Loucy (cell line): ENCODE data around the gene FBXO42.

Experiments
- H2AFZ ChIP-seq: fragments of 200-600 bp; sonication (generic); 2 replicates; pipeline ENCODE4 v1.6.0; 2016; ENCODE audit warnings: antibody characterized with exemption, mild to moderate bottlenecking, low read length, moderate library complexity
- H3F3A ChIP-seq: fragments of 200-600 bp; 2 replicates; pipeline ENCODE4 v1.6.0; 2016; ENCODE audit warnings: antibody characterized with exemption, low read depth, mild to moderate bottlenecking
- H3K27me3 ChIP-seq: fragments of 200-600 bp; sonication (generic); 2 replicates; pipeline ENCODE4 v1.6.1; 2014; ENCODE audit warnings: low read length, mild to moderate bottlenecking; ENCODE audit not compliant: insufficient read depth, poor library complexity, severe bottlenecking
- H3K36me3 ChIP-seq: fragments of 200-600 bp; sonication (generic); 2 replicates; pipeline ENCODE4 v1.6.1; 2016; ENCODE audit warnings: low read length; ENCODE audit not compliant: insufficient read depth
- H3K4me1 ChIP-seq: fragments of 200-600 bp; sonication (generic); 2 replicates; pipeline ENCODE4 v1.5.1; 2014; ENCODE audit warnings: low read length, mild to moderate bottlenecking; ENCODE audit not compliant: insufficient read depth, poor library complexity, severe bottlenecking
- H3K4me2 ChIP-seq: fragments of 200-600 bp; sonication (generic); 2 replicates; pipeline ENCODE4 v1.6.0; 2014; ENCODE audit warnings: antibody characterized with exemption, low read length, low read depth, mild to moderate bottlenecking; ENCODE audit not compliant: poor library complexity, severe bottlenecking
- H3K4me3 ChIP-seq: fragments of 200-600 bp; sonication (generic); 2 replicates; pipeline ENCODE4 v1.5.1; 2014; ENCODE audit warnings: low read length, mild to moderate bottlenecking, mixed read lengths; ENCODE audit not compliant: poor library complexity, severe bottlenecking
- H3K79me2 ChIP-seq: fragments of 200-600 bp; sonication (generic); 2 replicates; pipeline ENCODE4 v1.6.1; 2014; ENCODE audit warnings: low read length; ENCODE audit not compliant: insufficient read depth
- H3K9ac ChIP-seq: fragments of 200-600 bp; sonication (generic); 2 replicates; pipeline ENCODE4 v1.6.0; 2014; ENCODE audit warnings: mild to moderate bottlenecking, low read depth, low read length, moderate library complexity; ENCODE audit not compliant: poor library complexity, severe bottlenecking
- H3K9me2 ChIP-seq: fragments of 200-600 bp; sonication (generic); replicated peaks from 2 replicates; pipeline ENCODE4 v1.6.1; 2016; ENCODE audit warnings: low read depth, low read length, mixed read lengths
- H3K9me3 ChIP-seq: fragments of 200-600 bp; sonication (generic); 2 replicates; pipeline ENCODE4 v1.6.1; 2014; ENCODE audit warnings: mild to moderate bottlenecking, antibody characterized with exemption, low read length, low read depth; ENCODE audit not compliant: insufficient read depth
- H4K20me1 ChIP-seq: fragments of 200-600 bp; sonication (generic); 2 replicates; pipeline ENCODE4 v1.6.0; 2014; ENCODE audit warnings: antibody characterized with exemption, low read length, mild to moderate bottlenecking; ENCODE audit not compliant: insufficient read depth, poor library complexity, severe bottlenecking
- EZH2phosphoT487 ChIP-seq: fragments of 200-600 bp; IDR thresholded peaks from 2 replicates; pipeline ENCODE4 v1.6.1; 2018; ENCODE audit warnings: antibody characterized with exemption, mild to moderate bottlenecking, moderate library complexity, borderline replicate concordance
- TF ChIP-seq, protein P1 (sequence below): fragments of 200-600 bp; sonication (generic); conservative IDR thresholded peaks from 2 replicates; pipeline ENCODE4 v1.5.1; 2014; ENCODE audit warnings: mild to moderate bottlenecking, antibody characterized with exemption, low read length

Gene FBXO42

DNA sequence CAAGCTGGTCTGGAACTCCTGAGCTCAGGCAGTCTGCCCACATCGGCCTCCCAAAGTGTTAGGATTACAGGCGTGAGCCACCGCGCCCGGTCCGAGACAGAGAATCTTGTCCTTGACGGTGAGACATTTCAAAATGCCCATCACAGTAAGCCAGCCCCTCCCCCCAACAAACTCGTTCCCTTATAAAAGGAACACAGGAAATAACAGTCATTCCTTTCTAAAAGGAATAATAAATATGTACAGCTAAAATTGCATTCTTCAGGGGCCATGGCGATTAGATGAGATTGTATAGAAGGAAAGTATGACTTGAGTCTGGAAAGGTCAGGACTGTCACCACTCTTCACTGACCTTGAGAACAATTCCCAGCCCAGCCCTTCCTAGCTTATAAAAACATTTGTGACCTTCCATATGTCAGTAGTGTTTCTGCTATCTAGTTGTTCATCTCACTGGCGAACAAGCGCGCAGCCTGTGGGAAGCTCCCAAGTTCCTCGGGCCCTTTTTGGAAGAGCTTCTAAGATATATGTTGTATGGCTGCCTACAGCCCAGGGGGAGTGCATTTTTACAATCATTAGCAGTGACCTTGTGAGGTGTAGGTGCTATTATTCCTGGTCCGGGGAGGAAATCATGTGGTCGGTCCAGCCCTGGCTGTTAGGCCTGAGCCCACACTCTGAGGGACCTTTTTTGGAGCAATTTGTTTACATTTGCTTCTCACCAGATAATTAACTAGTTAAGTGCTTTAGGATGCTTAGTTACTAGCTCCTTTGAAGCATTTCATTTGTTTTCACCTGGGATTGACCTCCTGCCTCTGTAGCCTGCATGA, 23.5 kb upstream of the FBXO42 start:
- no peak for TF ChIP-seq EZH2phosphoT487
- TF ChIP-seq, protein P1, sequence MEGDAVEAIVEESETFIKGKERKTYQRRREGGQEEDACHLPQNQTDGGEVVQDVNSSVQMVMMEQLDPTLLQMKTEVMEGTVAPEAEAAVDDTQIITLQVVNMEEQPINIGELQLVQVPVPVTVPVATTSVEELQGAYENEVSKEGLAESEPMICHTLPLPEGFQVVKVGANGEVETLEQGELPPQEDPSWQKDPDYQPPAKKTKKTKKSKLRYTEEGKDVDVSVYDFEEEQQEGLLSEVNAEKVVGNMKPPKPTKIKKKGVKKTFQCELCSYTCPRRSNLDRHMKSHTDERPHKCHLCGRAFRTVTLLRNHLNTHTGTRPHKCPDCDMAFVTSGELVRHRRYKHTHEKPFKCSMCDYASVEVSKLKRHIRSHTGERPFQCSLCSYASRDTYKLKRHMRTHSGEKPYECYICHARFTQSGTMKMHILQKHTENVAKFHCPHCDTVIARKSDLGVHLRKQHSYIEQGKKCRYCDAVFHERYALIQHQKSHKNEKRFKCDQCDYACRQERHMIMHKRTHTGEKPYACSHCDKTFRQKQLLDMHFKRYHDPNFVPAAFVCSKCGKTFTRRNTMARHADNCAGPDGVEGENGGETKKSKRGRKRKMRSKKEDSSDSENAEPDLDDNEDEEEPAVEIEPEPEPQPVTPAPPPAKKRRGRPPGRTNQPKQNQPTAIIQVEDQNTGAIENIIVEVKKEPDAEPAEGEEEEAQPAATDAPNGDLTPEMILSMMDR = no peak

DNA sequence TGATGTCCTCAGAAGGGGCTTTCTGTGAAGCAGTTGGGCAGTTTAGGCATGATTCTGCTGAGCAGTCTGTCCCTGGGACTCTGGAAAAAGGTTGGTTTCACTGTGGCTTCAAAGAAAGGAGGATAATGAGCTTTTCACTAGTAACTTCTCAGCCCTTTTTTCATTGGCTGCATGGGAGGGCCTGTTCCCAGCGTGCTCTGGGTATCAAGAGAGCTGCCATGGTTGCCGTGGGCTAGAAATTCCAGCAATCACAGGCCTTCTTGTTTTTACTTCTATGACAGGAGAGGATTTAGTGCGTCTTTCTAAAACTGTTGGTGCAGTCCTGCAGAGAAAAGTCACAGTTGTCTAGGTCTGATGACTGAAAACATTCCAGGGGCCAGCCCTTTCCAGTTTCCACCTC, 22.0 kb upstream of the FBXO42 start:
- Histone ChIP-seq H2AFZ (no peak overlapping the region), H3K9me2 (no peaks in the 10 kb centered on the region), H3K4me2 (no peak overlapping the region), H3K79me2 (peaks cover 98% of the 10 kb centered on the region), H3K9me3 (no peaks in the 10 kb centered on the region), H3K36me3 (no peaks in the 10 kb centered on the region), H3K9ac (no peak overlapping the region), H3K4me3 (no peak overlapping the region), H3K4me1 (peaks cover 20% of the 10 kb centered on the region), H3F3A (no peaks in the 10 kb centered on the region), H4K20me1 (peaks cover 78% of the 10 kb centered on the region), H3K27me3 (no peaks in the 10 kb centered on the region)
- TF ChIP-seq EZH2phosphoT487 = no peak
- TF ChIP-seq, protein P1 = no peak

More for the DNA sequence above, 23.5 kb upstream of the FBXO42 start:
- Histone ChIP-seq H3K9me3 (no peaks in the 10 kb centered on the region), H4K20me1 (peaks cover 80% of the 10 kb centered on the region), H3F3A (no peaks in the 10 kb centered on the region), H3K4me1 (peaks cover 15% of the 10 kb centered on the region), H3K9ac (no peak overlapping the region), H3K9me2 (no peaks in the 10 kb centered on the region), H3K27me3 (no peaks in the 10 kb centered on the region), H3K36me3 (no peaks in the 10 kb centered on the region), H3K79me2 (peaks cover 98% of the 10 kb centered on the region), H2AFZ (no peak overlapping the region), H3K4me2 (peak overlapping the region; percentile 15), H3K4me3 (no peak overlapping the region)

DNA sequence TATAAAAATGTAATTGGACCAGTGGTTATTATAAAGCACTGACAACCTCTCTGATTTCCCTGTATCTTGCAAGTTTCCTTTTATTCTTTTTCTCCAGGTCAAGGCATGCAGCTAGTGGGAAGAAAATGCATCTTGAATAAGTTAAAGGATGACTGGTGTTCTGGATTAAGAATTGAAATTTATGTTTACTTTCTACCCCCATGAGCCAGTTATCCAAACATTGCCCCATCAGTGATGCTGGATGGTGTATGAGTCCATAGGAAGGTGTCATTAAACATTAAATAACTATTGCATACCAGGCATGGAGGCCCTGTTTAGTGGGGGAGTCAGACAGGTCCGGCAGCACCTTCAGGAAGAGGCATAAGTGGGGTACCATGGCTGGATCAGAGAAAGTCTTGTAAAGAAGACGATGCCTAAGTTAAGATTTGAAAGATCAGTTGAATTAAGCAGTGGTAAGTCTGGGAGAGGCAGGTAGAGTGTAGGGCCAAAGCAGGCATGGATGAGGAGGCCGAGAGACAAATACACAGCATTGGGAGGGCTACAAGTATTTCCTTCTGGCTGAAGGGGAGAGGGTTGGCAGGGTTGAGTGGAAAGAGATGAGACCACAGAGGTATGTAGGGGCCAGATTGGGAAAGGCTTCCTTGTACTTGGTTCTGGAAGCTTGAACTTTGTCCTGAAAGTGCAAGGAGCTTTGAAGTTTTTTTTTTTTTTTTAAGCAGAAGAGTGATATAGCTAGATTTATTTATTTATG, 20.4 kb upstream of the FBXO42 start:
- Histone ChIP-seq H3K4me1 (peaks cover 29% of the 10 kb centered on the region), H3K36me3 (no peaks in the 10 kb centered on the region), H4K20me1 (peaks cover 85% of the 10 kb centered on the region), H3K4me3 (no peak overlapping the region), H3K9ac (no peak overlapping the region), H3K4me2 (peak overlapping the region; percentile 19), H3K9me3 (no peaks in the 10 kb centered on the region), H2AFZ (no peak overlapping the region), H3K27me3 (no peaks in the 10 kb centered on the region), H3K9me2 (no peaks in the 10 kb centered on the region), H3F3A (no peaks in the 10 kb centered on the region), H3K79me2 (peaks cover 98% of the 10 kb centered on the region)
- TF ChIP-seq, protein P1 = no peak
- TF ChIP-seq EZH2phosphoT487 = no peak
